Tibial nerve (tissue), 4 donors: ENCODE results near the gene GBP7. TPM values are rescaled to one million over a fixed set of nuclear protein-coding genes. Genes with fewer than 3 reads are reported as not detected.

Source experiments
- DNase-seq, 2 donors: peaks; one replicate each; pipeline ENCODE4 v3.0.0-alpha.2; 2019; ENCODE audit warnings: low spot score in 2 of 2
- H3K27ac ChIP-seq, 4 donors: fragments of 200-600 bp; sonication (generic) in 3 of 4; one replicate each; pipeline ENCODE4 v1.5.1; 2017 to 2019; ENCODE audit warnings: mild to moderate bottlenecking in 1 of 4
- H3K27me3 ChIP-seq, 2 donors: fragments of 200-600 bp; sonication (generic) in 1 of 2; one replicate each; pipeline versions ENCODE4 v1.5.1 to v1.6.0; 2017 to 2019
- H3K36me3 ChIP-seq, 3 donors: fragments of 200-600 bp; sonication (generic); one replicate each; pipeline ENCODE4 v1.5.1; 2018 to 2019
- H3K4me1 ChIP-seq, 4 donors: fragments of 200-600 bp; sonication (generic) in 3 of 4; one replicate each; pipeline ENCODE4 v1.5.1; 2017 to 2019
- H3K4me3 ChIP-seq, 4 donors: fragments of 200-600 bp; sonication (generic) in 3 of 4; one replicate each; pipeline ENCODE4 v1.5.1; 2017 to 2019; ENCODE audit warnings: mild to moderate bottlenecking in 1 of 4, moderate library complexity in 1 of 4
- H3K9me3 ChIP-seq, 4 donors: fragments of 200-600 bp; sonication (generic) in 3 of 4; one replicate each; pipeline ENCODE4 v1.5.1; 2017 to 2019
- EP300 ChIP-seq, 2 donors: sonication (generic); formaldehyde crosslinking; IDR thresholded peaks; one replicate each; pipeline ENCODE4 v1.6.1; 2017; ENCODE audit warnings: antibody characterized with exemption in 2 of 2, mild to moderate bottlenecking in 1 of 2
- POLR2A ChIP-seq, 2 donors: fragments of 450-650 bp; IDR thresholded peaks; one replicate each; pipeline ENCODE4 v1.6.1; 2017; ENCODE audit warnings: antibody characterized with exemption in 2 of 2, mild to moderate bottlenecking in 2 of 2, moderate library complexity in 2 of 2
- WGBS, 2 donors: methylation state at CpG; one replicate each; pipeline ENCODE4 v1.1.5; 2018; 5-methylcytosine and 5-hydroxymethylcytosine counted together
- total RNA-seq, 4 donors: library from RNA; depleted of rRNA; stranded (reverse); fragments of >200 nt; gene quantifications; one replicate each; pipeline ENCODE4 v1.1.0, GENCODE V29; 2016
- TF ChIP-seq, protein P1 (sequence below), 5 experiments: fragments of 200-600 bp in 3 of 5; fragments of 450-650 bp in 2 of 5; sonication (generic) in 3 of 5; IDR thresholded peaks; one replicate each; pipeline ENCODE4 v1.5.1; 2016 to 2019; ENCODE audit warnings: antibody characterized with exemption in 5 of 5, mild to moderate bottlenecking in 3 of 5, moderate library complexity in 2 of 5

The GBP7 gene
- total RNA-seq, 4 donors from 2014 or later = not detected

DNA sequence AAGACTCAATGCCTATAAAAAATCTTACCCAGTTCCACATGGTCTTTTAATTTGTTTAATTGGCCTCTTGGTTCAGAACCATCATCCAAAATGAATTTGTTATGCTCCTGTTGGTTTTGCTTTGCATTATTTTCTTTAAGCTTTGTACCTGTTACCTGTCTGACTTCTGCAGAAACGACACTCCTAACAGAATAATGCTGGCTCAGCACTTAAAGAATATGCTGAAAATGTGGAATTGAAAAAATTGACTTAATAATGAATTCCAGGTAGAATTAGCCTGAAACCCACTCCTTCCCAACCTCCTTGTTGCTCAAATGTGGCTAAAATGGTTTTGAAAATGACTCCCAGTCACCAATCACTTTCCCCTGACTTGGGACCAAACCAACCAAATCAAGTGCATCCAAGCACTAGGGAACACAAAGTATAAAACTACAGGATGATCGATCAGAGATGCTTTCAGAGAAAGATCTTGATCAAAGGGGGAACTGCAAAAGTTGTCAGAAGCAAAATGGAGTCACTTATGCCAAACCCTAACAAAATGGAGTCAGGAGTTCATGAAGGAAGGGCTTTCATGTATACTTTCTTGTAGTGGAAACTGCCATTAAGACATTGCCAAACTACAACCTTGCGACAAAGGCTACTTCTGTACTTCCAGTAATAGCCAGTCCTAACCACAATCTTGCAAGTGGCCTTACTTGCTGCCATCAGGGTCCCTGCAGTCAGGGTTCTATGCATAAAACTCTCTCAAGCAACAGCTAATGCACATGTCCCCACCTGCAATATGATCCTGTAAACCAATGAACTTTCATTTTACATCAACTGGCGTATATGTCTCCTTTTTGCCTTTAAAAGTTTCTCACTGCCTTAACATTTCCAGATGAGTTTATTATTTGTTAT, 5.4 kb downstream of the GBP7 start:
- Histone ChIP-seq H3K27ac (no peak overlapping the region), H3K9me3 (no peaks in the 10 kb centered on the region), H3K27me3 (no peaks in the 10 kb centered on the region), H3K4me3 (no peak overlapping the region), H3K4me1 (no peaks in the 10 kb centered on the region), H3K36me3 (no peaks in the 10 kb centered on the region)
- TF ChIP-seq POLR2A (IDR thresholded peaks at IDR 0.05) = no peak
- TF ChIP-seq EP300 (IDR thresholded peaks at IDR 0.05) = no peak
- TF ChIP-seq, protein P1, sequence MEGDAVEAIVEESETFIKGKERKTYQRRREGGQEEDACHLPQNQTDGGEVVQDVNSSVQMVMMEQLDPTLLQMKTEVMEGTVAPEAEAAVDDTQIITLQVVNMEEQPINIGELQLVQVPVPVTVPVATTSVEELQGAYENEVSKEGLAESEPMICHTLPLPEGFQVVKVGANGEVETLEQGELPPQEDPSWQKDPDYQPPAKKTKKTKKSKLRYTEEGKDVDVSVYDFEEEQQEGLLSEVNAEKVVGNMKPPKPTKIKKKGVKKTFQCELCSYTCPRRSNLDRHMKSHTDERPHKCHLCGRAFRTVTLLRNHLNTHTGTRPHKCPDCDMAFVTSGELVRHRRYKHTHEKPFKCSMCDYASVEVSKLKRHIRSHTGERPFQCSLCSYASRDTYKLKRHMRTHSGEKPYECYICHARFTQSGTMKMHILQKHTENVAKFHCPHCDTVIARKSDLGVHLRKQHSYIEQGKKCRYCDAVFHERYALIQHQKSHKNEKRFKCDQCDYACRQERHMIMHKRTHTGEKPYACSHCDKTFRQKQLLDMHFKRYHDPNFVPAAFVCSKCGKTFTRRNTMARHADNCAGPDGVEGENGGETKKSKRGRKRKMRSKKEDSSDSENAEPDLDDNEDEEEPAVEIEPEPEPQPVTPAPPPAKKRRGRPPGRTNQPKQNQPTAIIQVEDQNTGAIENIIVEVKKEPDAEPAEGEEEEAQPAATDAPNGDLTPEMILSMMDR (IDR thresholded peaks at IDR 0.05) = no peak
- DNase-seq = no peak
- WGBS, 2 donors = 91 to 98% methylated on average over 4 of the region's 4 CpGs

DNA sequence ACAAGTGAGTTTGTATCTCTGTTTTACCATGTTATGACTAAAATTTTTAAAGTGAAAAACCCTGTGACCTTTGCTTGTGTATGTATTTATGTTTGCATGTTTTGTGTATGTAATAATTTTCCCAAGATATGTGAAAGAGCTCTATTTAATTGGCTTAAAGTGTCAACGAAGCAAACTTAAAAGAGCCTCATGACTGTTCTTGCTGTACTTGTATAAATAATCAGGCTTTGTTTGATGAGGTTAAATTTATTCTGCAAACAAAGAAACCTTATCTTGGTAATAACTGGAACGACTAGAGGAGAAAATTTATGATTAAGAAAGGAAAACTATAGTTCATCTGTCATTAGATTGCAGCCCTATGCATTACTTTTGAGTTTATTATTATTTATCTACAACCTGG, 6.6 kb downstream of the GBP7 start:
- Histone ChIP-seq H3K9me3 (no peaks in the 10 kb centered on the region), H3K36me3 (no peaks in the 10 kb centered on the region), H3K4me3 (no peak overlapping the region), H3K4me1 (no peaks in the 10 kb centered on the region), H3K27me3 (no peaks in the 10 kb centered on the region), H3K27ac (no peak overlapping the region)
- TF ChIP-seq EP300 (IDR thresholded peaks at IDR 0.05) (no peak), POLR2A (IDR thresholded peaks at IDR 0.05) (no peak)
- TF ChIP-seq, protein P1 (IDR thresholded peaks at IDR 0.05) = no peak
- WGBS, 2 donors = 35 to 38% methylated on average over 2 of the region's 2 CpGs
- no peak for DNase-seq

DNA sequence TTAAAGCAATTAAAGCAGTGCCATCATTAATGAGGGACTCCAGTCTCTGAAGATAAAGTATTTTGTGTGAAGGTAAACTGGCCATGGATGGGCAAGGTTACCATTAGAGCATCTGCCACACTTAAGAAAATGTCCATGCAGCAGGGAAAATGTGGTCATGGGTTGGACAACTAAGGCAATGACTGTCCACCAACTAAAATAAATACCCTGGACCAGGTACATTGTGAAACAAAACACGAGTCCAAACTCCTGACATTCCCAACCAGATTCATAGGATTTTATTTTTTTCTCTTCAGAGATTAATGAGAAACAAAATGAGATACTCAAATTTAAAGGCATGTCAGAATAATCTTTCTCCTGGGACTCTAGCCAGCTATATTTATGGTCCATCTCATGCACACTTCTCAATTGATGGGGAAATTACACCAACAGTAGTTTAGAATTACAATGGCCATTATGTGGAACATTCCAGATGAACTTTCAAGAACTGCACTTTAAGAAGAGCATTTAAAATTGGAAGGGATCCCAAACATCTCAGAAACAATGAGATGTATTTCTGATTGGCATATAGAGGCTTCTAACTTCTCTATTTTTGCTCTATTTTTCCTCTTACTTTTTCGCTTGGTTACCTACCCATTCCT, 8.1 kb downstream of the GBP7 start:
- no peak overlapping the region for H3K4me3 ChIP-seq

DNA sequence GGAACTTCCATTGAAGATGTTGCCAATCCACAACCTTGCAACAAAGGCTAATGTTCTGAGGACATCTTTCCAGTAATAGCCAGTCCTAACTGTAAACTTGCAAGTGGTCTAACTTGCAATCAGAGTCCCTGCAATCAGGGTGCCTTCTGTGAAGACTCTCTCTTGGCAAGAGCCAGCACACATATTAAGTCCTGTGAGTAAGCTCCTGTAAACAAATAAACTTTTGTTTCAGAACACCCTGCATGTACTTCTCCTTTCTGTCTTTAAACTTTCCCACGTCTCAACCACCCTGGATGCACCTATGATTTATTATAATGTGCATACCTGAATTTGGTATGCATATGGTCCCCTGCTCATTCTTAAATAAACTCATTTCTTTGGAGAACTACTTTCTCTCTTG, 9.1 kb downstream of the GBP7 start:
- no peak overlapping the region for H3K4me3 ChIP-seq
- 33 to 40% methylated on average over 1 of the region's 1 CpG for WGBS, 2 donors

More for the DNA sequence above, 8.1 kb downstream of the GBP7 start:
- Histone ChIP-seq H3K36me3 (no peaks in the 10 kb centered on the region), H3K9me3 (no peaks in the 10 kb centered on the region), H3K4me1 (no peaks in the 10 kb centered on the region), H3K27ac (no peak overlapping the region), H3K27me3 (no peaks in the 10 kb centered on the region)
- WGBS, 2 donors = 79 to 85% methylated on average over 2 of the region's 2 CpGs
- DNase-seq = no peak
- TF ChIP-seq, protein P1 (IDR thresholded peaks at IDR 0.05) = no peak
- no peak for TF ChIP-seq EP300 (IDR thresholded peaks at IDR 0.05)
- no peak for TF ChIP-seq POLR2A (IDR thresholded peaks at IDR 0.05)

More for the DNA sequence above, 9.1 kb downstream of the GBP7 start:
- Histone ChIP-seq H3K27me3 (no peaks in the 10 kb centered on the region), H3K9me3 (no peaks in the 10 kb centered on the region), H3K27ac (no peak overlapping the region), H3K36me3 (no peaks in the 10 kb centered on the region), H3K4me1 (no peaks in the 10 kb centered on the region)
- no peak for DNase-seq
- TF ChIP-seq EP300 (IDR thresholded peaks at IDR 0.05) (no peak), POLR2A (IDR thresholded peaks at IDR 0.05) (no peak)
- TF ChIP-seq, protein P1 (IDR thresholded peaks at IDR 0.05) = no peak
